ENCODE results near the gene RAB11FIP4. TPM values are rescaled to one million over a fixed set of nuclear protein-coding genes. Genes with fewer than 3 reads are reported as not detected.

Gene RAB11FIP4
- total RNA-seq, 2 donors from 2014 or later = 35.6 to 62.2 TPM

DNA sequence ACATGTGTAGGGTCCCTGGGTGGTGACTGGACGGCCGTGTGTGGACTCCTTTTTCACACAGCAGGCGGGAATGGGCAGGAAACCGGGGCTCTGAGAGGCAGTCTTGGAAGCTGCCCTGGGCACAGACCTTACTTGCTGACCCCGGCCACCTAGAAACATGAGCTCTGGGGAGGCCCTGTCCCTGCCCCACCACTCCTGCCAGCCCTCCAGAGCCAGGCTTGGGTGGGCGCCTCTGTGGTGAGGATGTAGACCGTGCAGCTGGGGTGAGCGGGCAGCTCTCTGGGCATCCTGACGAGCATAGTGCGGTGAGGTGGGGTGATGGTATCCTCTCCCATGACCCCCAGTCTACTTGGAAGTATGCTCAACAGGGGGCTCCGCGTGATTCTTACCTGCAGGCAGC lies 121.3 kb downstream of the RAB11FIP4 start:
- H3K9ac ChIP-seq (ENCODE audit: extremely low read depth, low read length, poor library complexity, severe bottlenecking) = no peak overlapping the region
- no peak overlapping the region for H3K27ac Mint-ChIP-seq
- no peak for DNase-seq
- H3K27me3 ChIP-seq (ENCODE audit: control insufficient read depth, insufficient read depth, low read length, poor library complexity, severe bottlenecking) = no peaks in the 10 kb centered on the region
- H3K27me3 Mint-ChIP-seq (ENCODE audit: insufficient read depth) = no peaks in the 10 kb centered on the region
- no peak overlapping the region for H3K4me3 ChIP-seq (ENCODE audit: low read length)
- TF ChIP-seq, protein P1, sequence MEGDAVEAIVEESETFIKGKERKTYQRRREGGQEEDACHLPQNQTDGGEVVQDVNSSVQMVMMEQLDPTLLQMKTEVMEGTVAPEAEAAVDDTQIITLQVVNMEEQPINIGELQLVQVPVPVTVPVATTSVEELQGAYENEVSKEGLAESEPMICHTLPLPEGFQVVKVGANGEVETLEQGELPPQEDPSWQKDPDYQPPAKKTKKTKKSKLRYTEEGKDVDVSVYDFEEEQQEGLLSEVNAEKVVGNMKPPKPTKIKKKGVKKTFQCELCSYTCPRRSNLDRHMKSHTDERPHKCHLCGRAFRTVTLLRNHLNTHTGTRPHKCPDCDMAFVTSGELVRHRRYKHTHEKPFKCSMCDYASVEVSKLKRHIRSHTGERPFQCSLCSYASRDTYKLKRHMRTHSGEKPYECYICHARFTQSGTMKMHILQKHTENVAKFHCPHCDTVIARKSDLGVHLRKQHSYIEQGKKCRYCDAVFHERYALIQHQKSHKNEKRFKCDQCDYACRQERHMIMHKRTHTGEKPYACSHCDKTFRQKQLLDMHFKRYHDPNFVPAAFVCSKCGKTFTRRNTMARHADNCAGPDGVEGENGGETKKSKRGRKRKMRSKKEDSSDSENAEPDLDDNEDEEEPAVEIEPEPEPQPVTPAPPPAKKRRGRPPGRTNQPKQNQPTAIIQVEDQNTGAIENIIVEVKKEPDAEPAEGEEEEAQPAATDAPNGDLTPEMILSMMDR (conservative IDR thresholded peaks at IDR 0.05) = no peak
- H3K4me3 Mint-ChIP-seq = no peak overlapping the region
- peaks cover 3% of the 10 kb centered on the region for H3K36me3 Mint-ChIP-seq (ENCODE audit: low read depth)
- WGBS, 2 experiments (ENCODE audit: insufficient coverage in 1 of 2, insufficient read length in 1 of 2) = 89 to 100% methylated on average over 2 to 12 of the region's 12 CpGs
- H3K36me3 ChIP-seq (ENCODE audit: control insufficient read depth, insufficient read depth, low read length) = no peaks in the 10 kb centered on the region
- no peaks in the 10 kb centered on the region for H3K9me3 Mint-ChIP-seq
- peaks cover 3% of the 10 kb centered on the region for H3K4me1 ChIP-seq (ENCODE audit: control insufficient read depth, insufficient read depth, low read length)
- H3K4me1 Mint-ChIP-seq = peaks cover 14% of the 10 kb centered on the region
- no peaks in the 10 kb centered on the region for H3K9me3 ChIP-seq (ENCODE audit: control insufficient read depth, low read length)
- no peak overlapping the region for H3K27ac ChIP-seq (ENCODE audit: low read depth, low read length)

DNA sequence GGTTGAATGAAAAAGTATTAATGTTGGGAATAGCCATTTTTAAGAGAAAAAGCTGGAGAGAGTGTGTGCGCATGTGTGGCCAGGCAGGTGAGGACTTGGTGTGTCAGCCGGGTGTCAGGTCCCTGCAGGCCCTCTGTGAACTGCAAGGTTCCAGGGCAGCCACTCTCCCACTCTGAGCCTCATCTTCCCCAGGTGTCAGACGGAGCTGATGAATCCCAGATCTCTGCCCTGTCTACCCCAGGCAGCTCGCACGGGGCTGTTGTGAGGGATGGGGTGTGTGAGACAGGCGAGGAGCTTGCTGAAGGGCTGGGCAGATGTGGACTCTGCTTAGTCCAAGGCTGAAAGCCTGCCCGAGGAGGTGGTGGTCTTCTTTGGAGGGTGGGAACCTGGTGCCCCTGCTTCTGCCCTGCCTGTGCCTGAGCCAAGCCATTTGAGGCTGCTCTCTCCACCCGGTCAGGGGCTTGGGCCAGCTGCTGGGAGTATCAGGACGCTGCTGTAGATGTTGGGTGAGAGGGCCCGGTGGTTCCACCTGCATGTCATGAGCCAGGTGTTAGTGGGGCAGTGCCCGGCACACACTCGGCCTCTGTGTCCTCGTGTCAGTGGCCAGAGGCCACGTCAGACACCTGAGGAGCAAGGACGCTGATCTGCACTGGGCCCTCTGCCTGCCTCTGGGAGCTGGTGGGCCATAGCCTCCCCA lies 122.4 kb downstream of the RAB11FIP4 start:
- no peak overlapping the region for H3K27ac Mint-ChIP-seq
- no peak for DNase-seq
- no peak overlapping the region for H3K4me3 Mint-ChIP-seq
- WGBS, 2 experiments (ENCODE audit: insufficient coverage in 1 of 2, insufficient read length in 1 of 2) = 93 to 98% methylated on average over 7 to 15 of the region's 15 CpGs
- no peaks in the 10 kb centered on the region for H3K27me3 Mint-ChIP-seq (ENCODE audit: insufficient read depth)
- Histone ChIP-seq H3K9me3 (ENCODE audit: control insufficient read depth, low read length) (no peaks in the 10 kb centered on the region), H3K27ac (ENCODE audit: low read depth, low read length) (no peak overlapping the region), H3K27me3 (ENCODE audit: control insufficient read depth, insufficient read depth, low read length, poor library complexity, severe bottlenecking) (no peaks in the 10 kb centered on the region), H3K4me3 (ENCODE audit: low read length) (no peak overlapping the region), H3K36me3 (ENCODE audit: control insufficient read depth, insufficient read depth, low read length) (no peaks in the 10 kb centered on the region), H3K9ac (ENCODE audit: extremely low read depth, low read length, poor library complexity, severe bottlenecking) (no peak overlapping the region), H3K4me1 (ENCODE audit: control insufficient read depth, insufficient read depth, low read length) (peaks cover 3% of the 10 kb centered on the region)
- peaks cover 11% of the 10 kb centered on the region for H3K4me1 Mint-ChIP-seq
- TF ChIP-seq, protein P1 (conservative IDR thresholded peaks at IDR 0.05) = no peak
- peaks cover 10% of the 10 kb centered on the region for H3K36me3 Mint-ChIP-seq (ENCODE audit: low read depth)
- no peaks in the 10 kb centered on the region for H3K9me3 Mint-ChIP-seq

DNA sequence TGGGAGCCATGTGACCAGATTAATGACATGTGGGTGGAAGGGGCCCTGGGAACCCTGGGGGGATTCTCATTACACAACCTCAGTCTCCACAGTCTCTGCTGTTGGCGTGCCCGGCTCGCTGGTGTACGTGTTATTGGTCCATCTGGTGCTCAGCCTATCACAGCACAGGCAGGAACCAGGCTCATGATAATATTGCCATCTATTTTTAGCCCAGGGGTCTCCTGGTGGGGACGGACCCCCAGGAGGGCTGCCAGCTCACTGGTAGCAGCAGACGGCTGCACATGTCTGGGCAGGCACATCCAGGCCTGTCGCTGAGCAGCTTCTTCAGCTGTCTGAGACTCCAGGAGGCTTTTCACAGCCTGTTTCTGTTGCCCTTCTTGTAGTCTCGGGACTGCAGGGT lies 123.8 kb downstream of the RAB11FIP4 start:
- no peaks in the 10 kb centered on the region for H3K27me3 ChIP-seq (ENCODE audit: control insufficient read depth, insufficient read depth, low read length, poor library complexity, severe bottlenecking)
- DNase-seq = no peak
- no peaks in the 10 kb centered on the region for H3K4me1 ChIP-seq (ENCODE audit: control insufficient read depth, insufficient read depth, low read length)
- peak overlapping the region; percentile 30 for H3K27ac Mint-ChIP-seq
- 82 to 94% methylated on average over 4 to 8 of the region's 8 CpGs for WGBS, 2 experiments (ENCODE audit: insufficient coverage in 1 of 2, insufficient read length in 1 of 2)
- no peak overlapping the region for H3K27ac ChIP-seq (ENCODE audit: low read depth, low read length)
- H3K36me3 ChIP-seq (ENCODE audit: control insufficient read depth, insufficient read depth, low read length) = no peaks in the 10 kb centered on the region
- peaks cover 16% of the 10 kb centered on the region for H3K36me3 Mint-ChIP-seq (ENCODE audit: low read depth)
- H3K9me3 Mint-ChIP-seq = no peaks in the 10 kb centered on the region
- TF ChIP-seq, protein P1 (conservative IDR thresholded peaks at IDR 0.05) = no peak
- no peak overlapping the region for H3K4me3 ChIP-seq (ENCODE audit: low read length)
- H3K9ac ChIP-seq (ENCODE audit: extremely low read depth, low read length, poor library complexity, severe bottlenecking) = no peak overlapping the region
- peaks cover 4% of the 10 kb centered on the region for H3K4me1 Mint-ChIP-seq
- H3K9me3 ChIP-seq (ENCODE audit: control insufficient read depth, low read length) = no peaks in the 10 kb centered on the region
- no peaks in the 10 kb centered on the region for H3K27me3 Mint-ChIP-seq (ENCODE audit: insufficient read depth)
- H3K4me3 Mint-ChIP-seq = no peak overlapping the region

Measured in endodermal cell (in vitro differentiated cells).